Adrenal gland (tissue), 19 donors: ENCODE measurements around the gene TNFRSF4. TPM values are rescaled to one million over a fixed set of nuclear protein-coding genes. Genes with fewer than 3 reads are reported as not detected.

ENCODE experiments used
- DNase-seq, 7 donors: peaks; one replicate each; pipeline ENCODE4 v3.0.0-alpha.2; 2019 to 2020
- H3K27ac ChIP-seq, 5 donors: fragments of 200-600 bp; sonication (generic) in 4 of 5; 1 replicate in 3 of 5; 2 replicates in 2 of 5; pipeline versions ENCODE4 v1.5.1 to v1.8.0; 2016 to 2020; ENCODE audit warnings: mild to moderate bottlenecking in 1 of 5
- H3K27me3 ChIP-seq: fragments of 200-600 bp; 2 replicates; pipeline ENCODE4 v1.8.0; 2021
- H3K36me3 ChIP-seq, 2 donors: fragments of 200-600 bp; replicated peaks in 1 of 2; 1 replicate in 1 of 2; 2 replicates in 1 of 2; pipeline versions ENCODE4 v1.5.1 to v1.8.0; 2018 to 2022
- H3K4me1 ChIP-seq, 2 donors: fragments of 200-600 bp; replicated peaks in 1 of 2; 1 replicate in 1 of 2; 2 replicates in 1 of 2; pipeline versions ENCODE4 v1.5.1 to v1.8.0; 2018 to 2021
- H3K4me3 ChIP-seq, 4 donors: fragments of 200-600 bp; sonication (generic) in 3 of 4; one replicate each; pipeline ENCODE4 v1.5.1; 2016 to 2018
- H3K9me3 ChIP-seq, 3 donors: fragments of 200-600 bp; sonication (generic) in 1 of 3; replicated peaks in 1 of 3; 1 replicate in 2 of 3; 2 replicates in 1 of 3; pipeline versions ENCODE4 v1.5.1 to v1.8.0; 2016 to 2021
- CTCF ChIP-seq, 6 experiments: fragments of 450-650 bp in 4 of 6; fragments of 200-600 bp in 2 of 6; sonication (generic) in 1 of 6; IDR thresholded peaks; 1 replicate in 5 of 6; 2 replicates in 1 of 6; pipeline versions ENCODE4 v1.5.1 to v1.8.0; 2016 to 2021; ENCODE audit warnings: antibody characterized with exemption in 6 of 6, mild to moderate bottlenecking in 2 of 6, moderate library complexity in 1 of 6
- POLR2A ChIP-seq, 2 donors: fragments of 450-650 bp; IDR thresholded peaks; one replicate each; pipeline ENCODE4 v1.6.1; 2017; ENCODE audit warnings: antibody characterized with exemption in 2 of 2, mild to moderate bottlenecking in 2 of 2, moderate library complexity in 1 of 2
- WGBS, 4 donors: extraction: QIAGEN DNeasy Blood & Tissue Kit in 2 of 4; methylation state at CpG; one replicate each; pipeline versions ENCODE4 v1.1.5 to v1.1.7; 2013 to 2017; 5-methylcytosine and 5-hydroxymethylcytosine counted together
- intact Hi-C, 2 donors: fragments of 100-400 bp; cut with DNase I; formaldehyde crosslinking; loops; one replicate each; pipeline versions ENCODE4 v1.14.1 to v1.15.0; 2022 to 2023
- long read RNA-seq, 10 donors: library from polyadenylated mRNA in 3 of 10; unstranded in 2 of 10; stranded (forward) in 1 of 10; transcript quantifications; one replicate each; pipeline ENCODE4 v2.0.0 and lab custom pipeline, GENCODE V29; 2021 to 2026
- polyA plus RNA-seq, 3 donors: library from polyadenylated mRNA; stranded (reverse); fragments of 200-250 nt in 2 of 3; fragments of 350-450 nt in 1 of 3; fragmentation: Illumina TruSeq in 1 of 3; extraction: RNeasy Lipid Tissue Mini Kit (QIAGEN cat#74804) in 1 of 3; gene quantifications; one replicate each; pipeline ENCODE4 v1.2.3, GENCODE V29; 2013 to 2014
- total RNA-seq, 9 donors: library from RNA; depleted of rRNA in 4 of 9; stranded (reverse); fragments of >200 nt in 4 of 9; fragments of 120-200 nt in 1 of 9; fragmentation: NEBNext Ultra II Directional in 1 of 9; extraction: Animal tissue kit (Norgen Biotek cat#: 25700) in 1 of 9; gene quantifications; one replicate each; pipeline versions ENCODE4 v1.1.0 to v1.2.4, GENCODE V29; 2013 to 2023
- donor health status: healthy with polysubstance abuse.
- donor health status: Bipolar disorder and iron deficiency.
- donor health status: DM: yes; HTN: yes; CAD: no.
- donor health status: DM: no; HTN: no; CAD: no.
- donor health status: DM: no; HTN: no; CAD: no.
- donor health status: DM: yes; HTN: yes; CAD: no.

The TNFRSF4 gene
- total RNA-seq (1 to 10 TPM in 4 of 9 donors, under 1 TPM in 4, not detected in 1; 0.32 to 2.7 (median 0.94) TPM), polyA plus RNA-seq (1 to 10 TPM in 2 of 3 donors, not detected in 1; 4.7 to 6.9 TPM)
- long read RNA-seq, donor 1: 0 reads
- long read RNA-seq, donor 2: 0 reads
- long read RNA-seq, donor 3: 0 reads
- long read RNA-seq, donor 4: 0 reads
- long read RNA-seq, donor 5: 0 reads
- long read RNA-seq, donor 6: 0 reads
- long read RNA-seq, donor 7: 0 reads
- long read RNA-seq, donor 8: 0 reads
- long read RNA-seq, donor 9: 0 reads
- long read RNA-seq, donor 10: 0 reads

- no peak for TF ChIP-seq CTCF (IDR thresholded peaks at IDR 0.05)
- no peak for TF ChIP-seq POLR2A (IDR thresholded peaks at IDR 0.05)
- no peaks in the 10 kb centered on the region for H3K27me3 ChIP-seq
- intact Hi-C loops: loop anchor here in 1 of 2 donors (5.0 kb wide), 1 partner anchor 81 kb away; no protein-coding TSS in a partner anchor
- H3K36me3 ChIP-seq: peaks cover 0 to 21% of the 10 kb centered on the region in 2 donors
- peak within 1 kb of the TSS in 1 of 5 donors; percentile 29 for H3K27ac ChIP-seq
- peak within 1 kb of the TSS in 1 of 4 donors; percentile 23 for H3K4me3 ChIP-seq
- DNase-seq: no peak
- peaks cover 0 to under 1% of the 10 kb centered on the region in 2 donors for H3K4me1 ChIP-seq
- WGBS, 4 donors: 47 to 76% (median 53%) methylated on average over 17 to 56 of the region's 56 CpGs
- no peaks in the 10 kb centered on the region for H3K9me3 ChIP-seq
Measured at GRCh38 chr1:1213345-1214265, at the start of gene TNFRSF4. TNFRSF4 (minus strand) TSS chr1:1214153; CDS start chr1:1214127, 26 bp downstream.

- 90 to 98% (median 95%) methylated on average over 7 to 8 of the region's 8 CpGs for WGBS, 4 donors
- Histone ChIP-seq H3K9me3 (no peaks in the 10 kb centered on the region), H3K27me3 (no peaks in the 10 kb centered on the region), H3K4me1 (no peaks in the 10 kb centered on the region), H3K4me3 (no peak overlapping the region), H3K36me3 (peaks cover 0 to 61% of the 10 kb centered on the region in 2 donors), H3K27ac (no peak overlapping the region)
- intact Hi-C loops: no loop called here
- TF ChIP-seq POLR2A (IDR thresholded peaks at IDR 0.05) (no peak), CTCF (IDR thresholded peaks at IDR 0.05) (no peak)
- no peak for DNase-seq
Measured at GRCh38 chr1:1262758-1263157, 48.8 kb upstream of the TNFRSF4 start.

- TF ChIP-seq CTCF (IDR thresholded peaks at IDR 0.05) (no peak), POLR2A (IDR thresholded peaks at IDR 0.05) (no peak)
- no peaks in the 10 kb centered on the region for H3K27me3 ChIP-seq
- no peak overlapping the region for H3K4me3 ChIP-seq
- 93 to 96% (median 95%) methylated on average over 10 to 17 of the region's 17 CpGs for WGBS, 4 donors
- intact Hi-C loops: no loop called here
- H3K9me3 ChIP-seq: no peaks in the 10 kb centered on the region
- H3K27ac ChIP-seq: no peak overlapping the region
- H3K36me3 ChIP-seq: peaks cover 0 to 55% of the 10 kb centered on the region in 2 donors
- DNase-seq: no peak
- no peaks in the 10 kb centered on the region for H3K4me1 ChIP-seq
Measured at GRCh38 chr1:1262071-1262470, 48.1 kb upstream of the TNFRSF4 start.

- intact Hi-C loops: no loop called here
- DNase-seq: no peak
- peaks cover 0 to 62% of the 10 kb centered on the region in 2 donors for H3K36me3 ChIP-seq
Measured at GRCh38 chr1:1260843-1261560, 47.0 kb upstream of the TNFRSF4 start.

More at GRCh38 chr1:1260843-1261560, 47.0 kb upstream of the TNFRSF4 start:
- Histone ChIP-seq H3K27ac (peak overlapping the region in 2 of 5 donors; percentile 1 to 27), H3K4me1 (no peaks in the 10 kb centered on the region), H3K9me3 (no peaks in the 10 kb centered on the region), H3K4me3 (no peak overlapping the region), H3K27me3 (no peaks in the 10 kb centered on the region)
- 62 to 82% (median 76%) methylated on average over 16 of the region's 16 CpGs for WGBS, 4 donors
- TF ChIP-seq CTCF (IDR thresholded peaks at IDR 0.05) (no peak), POLR2A (IDR thresholded peaks at IDR 0.05) (no peak)
